MCF 10A (cell line): ENCODE measurements around the gene OSBPL3. TPM values are rescaled to one million over a fixed set of nuclear protein-coding genes. Genes with fewer than 3 reads are reported as not detected.
A peak's percentile ranks its signal among the peaks of the same experiment; 100 is the strongest.

Source experiments
- BruUV-seq: library from RNA; stranded (reverse); fragments of 400-500 nt; replicated peaks from 2 replicates; lab custom pipeline; 2021; lab: Mats Ljungman, UMichigan
- CTCF ChIA-PET: fragments of 300-600 bp; sonication (Branson Sonifier 250); formaldehyde crosslinking; extraction: SDS; loops from one replicate; lab custom pipeline; 2021; ENCODE audit warnings: antibody characterized with exemption, inconsistent platforms; lab: Yijun Ruan, JAX
- POLR2A ChIA-PET: fragments of 300-600, 350-650 bp; sonication (Branson Sonifier 250); formaldehyde crosslinking; extraction: SDS; loops from one replicate; lab custom pipeline; 2020; ENCODE audit warnings: antibody characterized with exemption, inconsistent platforms; lab: Yijun Ruan, JAX
- DNase-seq: peaks from one replicate; pipeline ENCODE4 v3.0.0-alpha.2; 2018; ENCODE audit not compliant: unreplicated experiment
- H3K27ac Mint-ChIP-seq: one replicate; pipeline ENCODE4 v1.8.0; 2022; ENCODE audit warnings: mild to moderate bottlenecking, low read depth, mixed read lengths; ENCODE audit not compliant: unreplicated experiment
- H3K27me3 Mint-ChIP-seq: one replicate; pipeline ENCODE4 v1.8.0; 2022; ENCODE audit warnings: mixed read lengths; ENCODE audit not compliant: insufficient read depth, unreplicated experiment
- H3K36me3 Mint-ChIP-seq: one replicate; pipeline ENCODE4 v1.8.0; 2022; ENCODE audit warnings: mild to moderate bottlenecking, moderate library complexity, mixed read lengths; ENCODE audit not compliant: insufficient read depth, unreplicated experiment
- H3K4me1 Mint-ChIP-seq: one replicate; pipeline ENCODE4 v1.8.0; 2022; ENCODE audit warnings: mixed read lengths; ENCODE audit not compliant: insufficient read depth, unreplicated experiment
- H3K4me3 Mint-ChIP-seq: one replicate; pipeline ENCODE4 v1.8.0; 2022; ENCODE audit warnings: mild to moderate bottlenecking, moderate library complexity, mixed read lengths; ENCODE audit not compliant: unreplicated experiment
- H3K9me3 Mint-ChIP-seq: one replicate; pipeline ENCODE4 v1.8.0; 2022; ENCODE audit warnings: mixed read lengths; ENCODE audit not compliant: unreplicated experiment
- CTCF ChIP-seq: fragments of 200-600 bp; IDR thresholded peaks from one replicate; pipeline ENCODE4 v1.8.0; 2022; ENCODE audit warnings: antibody characterized with exemption, mild to moderate bottlenecking; ENCODE audit not compliant: unreplicated experiment
- intact Hi-C: fragments of 100-400 bp; cut with micrococcal nuclease; formaldehyde crosslinking; loops from 2 replicates; pipeline ENCODE4 v1.14.1; 2022
- total RNA-seq: library from RNA; stranded (reverse); gene quantifications from 2 replicates; pipeline ENCODE4 v1.2.3, GENCODE V29; 2022

OSBPL3 gene
- total RNA-seq, 1 experiment from 2014 or later: 33.8 TPM

GRCh38 chr7:24866004-24866615, 113.9 kb downstream of the OSBPL3 start:
- TF ChIP-seq CTCF: no peak
- ChIA-PET CTCF (no interaction called here), POLR2A (no interaction called here)

GRCh38 chr7:24864214-24864817, 115.7 kb downstream of the OSBPL3 start:
- Mint-ChIP-seq H3K4me1 (no peaks in the 10 kb centered on the region), H3K36me3 (peaks cover 61% of the 10 kb centered on the region), H3K9me3 (no peaks in the 10 kb centered on the region), H3K4me3 (no peak overlapping the region), H3K27ac (no peak overlapping the region), H3K27me3 (no peaks in the 10 kb centered on the region)
- TF ChIP-seq CTCF: no peak
- no peak for DNase-seq
- BruUV-seq: no TSS peak
- intact Hi-C loops: no loop called here
- CTCF ChIA-PET: interaction anchor here (0.6 to 0.9 kb wide), 2 partner anchors 15 to 230 kb away, joined by 3 to 4 read pairs; no protein-coding TSS in a partner anchor
- POLR2A ChIA-PET: no interaction called here

More at GRCh38 chr7:24866004-24866615, 113.9 kb downstream of the OSBPL3 start:
- no TSS peak for BruUV-seq
- Mint-ChIP-seq H3K27ac (peak overlapping the region; percentile 19), H3K9me3 (no peaks in the 10 kb centered on the region), H3K4me3 (no peak overlapping the region), H3K27me3 (no peaks in the 10 kb centered on the region), H3K36me3 (peaks cover 62% of the 10 kb centered on the region), H3K4me1 (no peaks in the 10 kb centered on the region)
- DNase-seq: no peak
- intact Hi-C loops: no loop called here

- H3K9me3 Mint-ChIP-seq: no peaks in the 10 kb centered on the region
- ChIA-PET CTCF (interaction anchor here (0.9 kb wide), 1 partner anchor 231 kb away, joined by 3 read pairs; no protein-coding TSS in a partner anchor), POLR2A (no interaction called here)
- intact Hi-C loops: no loop called here
- no TSS peak for BruUV-seq
- no peaks in the 10 kb centered on the region for H3K4me1 Mint-ChIP-seq
- peaks cover 60% of the 10 kb centered on the region for H3K36me3 Mint-ChIP-seq
- no peak for DNase-seq
- H3K27ac Mint-ChIP-seq: no peak overlapping the region
- no peak for TF ChIP-seq CTCF
- no peak overlapping the region for H3K4me3 Mint-ChIP-seq
- H3K27me3 Mint-ChIP-seq: no peaks in the 10 kb centered on the region
Observed at GRCh38 chr7:24863626-24864025, 116.4 kb downstream of the OSBPL3 start.

GRCh38 chr7:24862461-24862860, 117.5 kb downstream of the OSBPL3 start:
- no peaks in the 10 kb centered on the region for H3K4me1 Mint-ChIP-seq
- ChIA-PET CTCF (interaction anchor here (1.1 to 1.5 kb wide), 2 partner anchors 50 to 145 kb away, joined by 3 to 5 read pairs; no protein-coding TSS in a partner anchor), POLR2A (no interaction called here)
- no TSS peak for BruUV-seq
- no peak overlapping the region for H3K27ac Mint-ChIP-seq
- no peak for DNase-seq
- intact Hi-C loops: no loop called here
- H3K9me3 Mint-ChIP-seq: no peaks in the 10 kb centered on the region
- no peak overlapping the region for H3K4me3 Mint-ChIP-seq
- no peaks in the 10 kb centered on the region for H3K27me3 Mint-ChIP-seq
- H3K36me3 Mint-ChIP-seq: peaks cover 51% of the 10 kb centered on the region
- TF ChIP-seq CTCF: no peak
